Measurements from ENCODE around the gene TENT5C.

Gene TENT5C

GRCh38 chr1:117650840-117651568 is 45.2 kb downstream of the TENT5C start:
- Histone ChIP-seq H3K4me2 (ENCODE audit: low read depth, low read length, poor library complexity, severe bottlenecking) (no peak overlapping the region), H3K9ac (ENCODE audit: low read depth, low read length, poor library complexity, severe bottlenecking) (no peak overlapping the region), H3K36me3 (ENCODE audit: insufficient read depth, low read length) (no peaks in the 10 kb centered on the region), H3F3A (ENCODE audit: low read depth) (no peaks in the 10 kb centered on the region), H3K4me1 (ENCODE audit: insufficient read depth, low read length, poor library complexity, severe bottlenecking) (peaks cover 45% of the 10 kb centered on the region), H3K9me3 (ENCODE audit: insufficient read depth, low read depth, low read length) (no peaks in the 10 kb centered on the region), H4K20me1 (ENCODE audit: insufficient read depth, low read length, poor library complexity, severe bottlenecking) (no peaks in the 10 kb centered on the region), H3K4me3 (ENCODE audit: low read length, poor library complexity, severe bottlenecking) (no peak overlapping the region), H2AFZ (ENCODE audit: low read length) (no peak overlapping the region), H3K79me2 (ENCODE audit: insufficient read depth, low read length) (no peaks in the 10 kb centered on the region), H3K27me3 (ENCODE audit: insufficient read depth, low read length, poor library complexity, severe bottlenecking) (no peaks in the 10 kb centered on the region), H3K9me2 (replicated peaks; ENCODE audit: low read depth, low read length) (no peaks in the 10 kb centered on the region)
- TF ChIP-seq CTCF (conservative IDR thresholded peaks at IDR 0.05; ENCODE audit: low read length), result no peak
- TF ChIP-seq EZH2phosphoT487 (IDR thresholded peaks at IDR 0.05; ENCODE audit: borderline replicate concordance), result no peak

DNA sequence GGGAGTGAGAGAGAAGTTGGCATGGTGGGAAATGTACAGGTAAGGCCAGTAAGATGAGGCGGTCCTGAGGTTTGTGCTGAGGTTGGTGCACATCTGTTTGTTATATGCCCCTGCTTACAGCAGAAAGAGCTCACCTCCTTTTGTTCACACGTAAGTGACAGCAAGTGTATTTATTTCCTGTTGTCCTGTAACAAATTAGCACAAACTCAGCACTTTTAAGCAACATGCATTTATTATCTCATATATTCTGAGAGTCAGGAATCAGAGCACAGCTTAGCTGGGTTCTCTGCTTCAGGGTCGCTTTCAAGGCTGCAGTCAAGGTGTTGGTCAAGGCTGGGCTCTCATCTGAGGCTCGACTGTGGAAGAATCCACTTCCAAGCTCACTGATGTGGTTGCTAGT is 45.8 kb downstream of the TENT5C start:
- Histone ChIP-seq H3K4me3 (ENCODE audit: low read length, poor library complexity, severe bottlenecking) (no peak overlapping the region), H4K20me1 (ENCODE audit: insufficient read depth, low read length, poor library complexity, severe bottlenecking) (no peaks in the 10 kb centered on the region), H3K9me3 (ENCODE audit: insufficient read depth, low read depth, low read length) (no peaks in the 10 kb centered on the region), H3K79me2 (ENCODE audit: insufficient read depth, low read length) (no peaks in the 10 kb centered on the region), H3F3A (ENCODE audit: low read depth) (no peaks in the 10 kb centered on the region), H3K9ac (ENCODE audit: low read depth, low read length, poor library complexity, severe bottlenecking) (no peak overlapping the region), H3K27me3 (ENCODE audit: insufficient read depth, low read length, poor library complexity, severe bottlenecking) (no peaks in the 10 kb centered on the region), H3K9me2 (replicated peaks; ENCODE audit: low read depth, low read length) (no peaks in the 10 kb centered on the region), H2AFZ (ENCODE audit: low read length) (no peak overlapping the region), H3K36me3 (ENCODE audit: insufficient read depth, low read length) (no peaks in the 10 kb centered on the region), H3K4me2 (ENCODE audit: low read depth, low read length, poor library complexity, severe bottlenecking) (no peak overlapping the region), H3K4me1 (ENCODE audit: insufficient read depth, low read length, poor library complexity, severe bottlenecking) (peaks cover 52% of the 10 kb centered on the region)
- TF ChIP-seq CTCF (conservative IDR thresholded peaks at IDR 0.05; ENCODE audit: low read length), result no peak
- TF ChIP-seq EZH2phosphoT487 (IDR thresholded peaks at IDR 0.05; ENCODE audit: borderline replicate concordance), result no peak

DNA sequence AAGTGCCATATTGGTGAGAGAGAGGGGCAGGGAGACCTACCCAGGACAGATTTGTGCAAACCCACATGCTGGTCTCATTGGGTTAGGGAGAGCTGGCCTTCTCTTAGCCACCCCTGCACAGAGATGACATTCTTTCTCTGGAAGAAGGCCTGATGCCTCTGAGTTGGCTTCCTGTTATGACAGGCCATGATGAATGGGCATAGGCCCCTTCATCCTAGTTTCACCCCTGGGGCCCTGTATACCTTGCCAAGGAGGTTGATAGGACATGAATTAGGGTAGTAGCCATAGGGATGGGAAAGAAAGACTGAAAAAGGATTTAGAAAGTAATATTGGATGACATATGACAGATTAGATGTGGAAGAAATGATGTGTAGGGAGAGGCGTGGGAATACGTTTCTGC is 46.6 kb downstream of the TENT5C start:
- Histone ChIP-seq H3K4me3 (ENCODE audit: low read length, poor library complexity, severe bottlenecking) (no peak overlapping the region), H3K79me2 (ENCODE audit: insufficient read depth, low read length) (no peaks in the 10 kb centered on the region), H3F3A (ENCODE audit: low read depth) (no peaks in the 10 kb centered on the region), H3K9me3 (ENCODE audit: insufficient read depth, low read depth, low read length) (no peaks in the 10 kb centered on the region), H2AFZ (ENCODE audit: low read length) (no peak overlapping the region), H3K27me3 (ENCODE audit: insufficient read depth, low read length, poor library complexity, severe bottlenecking) (no peaks in the 10 kb centered on the region), H3K4me1 (ENCODE audit: insufficient read depth, low read length, poor library complexity, severe bottlenecking) (peaks cover 60% of the 10 kb centered on the region), H4K20me1 (ENCODE audit: insufficient read depth, low read length, poor library complexity, severe bottlenecking) (no peaks in the 10 kb centered on the region), H3K9ac (ENCODE audit: low read depth, low read length, poor library complexity, severe bottlenecking) (no peak overlapping the region), H3K4me2 (ENCODE audit: low read depth, low read length, poor library complexity, severe bottlenecking) (no peak overlapping the region), H3K36me3 (ENCODE audit: insufficient read depth, low read length) (no peaks in the 10 kb centered on the region), H3K9me2 (replicated peaks; ENCODE audit: low read depth, low read length) (no peaks in the 10 kb centered on the region)
- no peak for TF ChIP-seq EZH2phosphoT487 (IDR thresholded peaks at IDR 0.05; ENCODE audit: borderline replicate concordance)
- no peak for TF ChIP-seq CTCF (conservative IDR thresholded peaks at IDR 0.05; ENCODE audit: low read length)
